GM12878 (cell line): ENCODE data around the gene IL27RA. TPM values are rescaled to one million over a fixed set of nuclear protein-coding genes. Genes with fewer than 3 reads are reported as not detected.

Experiments used
- ATAC-seq: fragments of 200-7000 bp; cut with Tn5 transposase; 3 replicates; pipeline ENCODE4 v1.9.1; 2020; ENCODE audit warnings: mild to moderate bottlenecking, moderate library complexity
- BruUV-seq: library from RNA; stranded (reverse); fragments of 400-500 nt; replicated peaks from 2 replicates; lab custom pipeline; 2021; lab: Mats Ljungman, UMichigan
- CTCF ChIA-PET: fragments of 300-600 bp; sonication (Branson Sonifier 250); formaldehyde crosslinking; extraction: SDS; loops from one replicate; lab custom pipeline; 2021; ENCODE audit warnings: inconsistent platforms; lab: Yijun Ruan, JAX
- POLR2A ChIA-PET: fragments of 350-600 bp; formaldehyde crosslinking; extraction: SDS; loops from one replicate; lab custom pipeline; 2021; ENCODE audit warnings: inconsistent platforms; lab: Charles Lee
- RAD21 ChIA-PET: fragments of 300-600 bp; sonication (Branson Sonifier 250); formaldehyde crosslinking; loops from one replicate; lab custom pipeline; 2023; ENCODE audit warnings: antibody characterized with exemption; ENCODE audit not compliant: unreplicated experiment; lab: Charles Lee
- SMC1A ChIA-PET: fragments of 300-600 bp; sonication (Branson Sonifier 250); formaldehyde crosslinking; loops from one replicate; lab custom pipeline; 2023; ENCODE audit not compliant: unreplicated experiment, uncharacterized antibody; lab: Charles Lee
- DNase-seq: peaks from one replicate; pipeline ENCODE4 v3.0.0-alpha.2; 2011; ENCODE audit warnings: low read depth, low spot score
- FAIRE-seq: peaks from 3 replicates; lab custom pipeline; 2011; peaks lifted over from hg19 to GRCh38; lab: Jason Lieb, UNC
- H2AFZ ChIP-seq: 2 replicates; pipeline ENCODE4 v1.6.0; 2011; ENCODE audit warnings: low read depth, low read length, control low read depth; ENCODE audit not compliant: control insufficient read depth
- H3K27ac ChIP-seq: 2 replicates; pipeline ENCODE4 v1.5.1; 2011; ENCODE audit warnings: control low read depth; ENCODE audit not compliant: control insufficient read depth, insufficient read depth
- H3K27me3 ChIP-seq, 2 experiments: replicated peaks in 1 of 2; 2 replicates each; pipeline versions ENCODE4 v1.6.0 to v1.6.1; 2011; ENCODE audit warnings: low read length in 1 of 2; ENCODE audit not compliant: control insufficient read depth in 2 of 2, insufficient read depth in 2 of 2
- H3K36me3 ChIP-seq, 2 experiments: 2 replicates each; pipeline ENCODE4 v1.5.1; 2011; ENCODE audit warnings: low read length in 1 of 2; ENCODE audit not compliant: control insufficient read depth in 2 of 2, insufficient read depth in 2 of 2
- H3K4me1 ChIP-seq: 2 replicates; pipeline ENCODE4 v1.6.1; 2011; ENCODE audit warnings: mild to moderate bottlenecking, low read length, moderate library complexity, mixed read lengths; ENCODE audit not compliant: control insufficient read depth, insufficient read depth
- H3K4me2 ChIP-seq: 2 replicates; pipeline ENCODE4 v1.6.0; 2011; ENCODE audit warnings: control low read depth; ENCODE audit not compliant: control insufficient read depth, insufficient read depth
- H3K4me3 ChIP-seq: fragments of 200-600 bp; sonication (generic); 2 replicates; pipeline ENCODE4 v1.5.1; 2016
- H3K79me2 ChIP-seq: 2 replicates; pipeline ENCODE4 v1.6.0; 2011; ENCODE audit warnings: low read length; ENCODE audit not compliant: control insufficient read depth, insufficient read depth
- H3K9ac ChIP-seq: 2 replicates; pipeline ENCODE4 v1.8.0; 2011; ENCODE audit warnings: low read length, control low read depth, mixed read lengths; ENCODE audit not compliant: control insufficient read depth, insufficient read depth
- H3K9me3 ChIP-seq: replicated peaks from 3 replicates; pipeline ENCODE4 v1.5.1; 2011; ENCODE audit warnings: mild to moderate bottlenecking, low read length; ENCODE audit not compliant: control insufficient read depth, insufficient read depth
- H4K20me1 ChIP-seq: 2 replicates; pipeline ENCODE4 v1.6.0; 2011; ENCODE audit not compliant: control insufficient read depth, insufficient read depth
- BHLHE40 ChIP-seq, 2 experiments: fragments of 450-650 bp in 1 of 2; IDR thresholded peaks; 2 replicates each; pipeline ENCODE4 v1.6.1; 2011 to 2017; ENCODE audit warnings: low read depth in 2 of 2, borderline replicate concordance in 1 of 2, improper control_type of control experiment in 1 of 2, low read length in 1 of 2, mild to moderate bottlenecking in 1 of 2
- CREM ChIP-seq: IDR thresholded peaks from 2 replicates; pipeline ENCODE4 v1.6.1; 2014; ENCODE audit warnings: antibody characterized with exemption, low read depth
- GABPA ChIP-seq: IDR thresholded peaks from 2 replicates; pipeline ENCODE4 v1.6.1; 2014; ENCODE audit warnings: antibody characterized with exemption, low read depth, mild to moderate bottlenecking, inconsistent platforms
- HDAC2 ChIP-seq: fragments of 200-600 bp; sonication (generic); IDR thresholded peaks from 2 replicates; pipeline ENCODE4 v1.6.1; 2017
- WGBS: methylation state at CpG from one replicate; pipeline ENCODE4 v1.1.6; 2016; ENCODE audit warnings: low lambda C conversion rate; ENCODE audit not compliant: insufficient replicate concordance, insufficient coverage; ENCODE audit errors: missing lambda C conversion rate; 5-methylcytosine and 5-hydroxymethylcytosine counted together
- in situ Hi-C: fragments of 300-500 bp; cut with MboI; formaldehyde crosslinking; loops from 9 replicates; pipeline ENCODE4 v1.14.3; 2018; ENCODE audit warnings: mixed read lengths
- intact Hi-C: fragments of 100-400 bp; cut with micrococcal nuclease; formaldehyde crosslinking; loops from one replicate; pipeline ENCODE4 v1.14.2; 2022; ENCODE audit not compliant: unreplicated experiment
- polyA plus RNA-seq, 11 experiments: library from polyadenylated mRNA; depleted of rRNA in 4 of 11; unstranded in 6 of 11; stranded (reverse) in 5 of 11; fragments of >200 nt; fragmentation: Nextera tagmentation in 4 of 11; fragmentation: Illumina TruSeq in 1 of 11; extraction: Ambion mirVana in 4 of 11; extraction: Trizol in 1 of 11; gene quantifications; 1 replicate in 1 of 11; 2 replicates in 10 of 11; pipeline versions ENCODE4 v1.2.1 to v1.2.3, GENCODE V29; 2011 to 2016; ENCODE audit warnings: inconsistent platforms in 2 of 11, missing spikeins in 2 of 11, low read depth in 1 of 11
- total RNA-seq, 4 experiments: library from RNA; depleted of rRNA in 3 of 4; stranded (reverse); fragments of >200 nt in 3 of 4; fragmentation: Illumina TruSeq in 1 of 4; extraction: Trizol in 1 of 4; gene quantifications; 2 replicates each; pipeline versions ENCODE4 v1.2.1 to v1.2.3, GENCODE V29; 2013 to 2021

Gene IL27RA
- total and polyA plus RNA-seq, 10 of the 15 experiments (the other 5 are each of a cell fraction or from before 2014, with no cell fraction given) = 8.4 to 63.5 (median 41.2) TPM

GRCh38 chr19:14072535-14073260 is 41.1 kb downstream of the IL27RA start, which contains the start of gene MISP3:
Gene MISP3 (plus strand): TSS chr19:14072786. CDS start chr19:14073310, 524 bp downstream.
- peak within 1 kb of the TSS; percentile 100 for H3K4me2 ChIP-seq
- peak within 1 kb of the TSS; percentile 87 for H2AFZ ChIP-seq
- TF ChIP-seq GABPA = no peak
- TF ChIP-seq HDAC2 = no peak
- TF ChIP-seq BHLHE40 (IDR thresholded peaks at IDR 0.05; ENCODE audit: borderline replicate concordance in 1 of 2, low read depth in 2 of 2, low read length in 1 of 2) = peak; percentile 74 to 94
- no peak for TF ChIP-seq CREM
- peak within 1 kb of the TSS; percentile 13; the same call in 1 of the 2 replicates for H3K9ac ChIP-seq
- RAD21 ChIA-PET = interaction anchor here (0.7 to 3.1 kb wide), 12 partner anchors 8 to 210 kb away, joined by 3 to 40 read pairs (median 9); partner anchors contain the start of genes ASF1B and IL27RA
- no TSS peak for BruUV-seq
- no peaks in the 10 kb centered on the region for H3K79me2 ChIP-seq
- FAIRE-seq (no peak), DNase-seq (no peak), ATAC-seq (peak; percentile 63)
- peaks cover 19% of the 10 kb centered on the region for H3K4me1 ChIP-seq
- H3K27ac ChIP-seq = no peak within 1 kb of the TSS
- H3K9me3 ChIP-seq = no peaks in the 10 kb centered on the region
- no peaks in the 10 kb centered on the region for H4K20me1 ChIP-seq
- H3K27me3 ChIP-seq = no peaks in the 10 kb centered on the region
- no peaks in the 10 kb centered on the region for H3K36me3 ChIP-seq
- POLR2A ChIA-PET = interaction anchor here (0.5 to 1.7 kb wide), 6 partner anchors 8 to 191 kb away, joined by 3 to 5 read pairs (median 4); no protein-coding TSS in a partner anchor
- WGBS = 3% methylated on average over 38 of the region's 51 CpGs
- SMC1A ChIA-PET = interaction anchor here (0.6 to 5.4 kb wide), 7 partner anchors 13 to 193 kb away, joined by 3 to 47 read pairs (median 6); partner anchors contain the start of gene NANOS3
- in situ Hi-C loops (loop anchor here (5.0 to 25.0 kb wide), 3 partner anchors 190 to 785 kb away; no protein-coding TSS in a partner anchor), intact Hi-C loops (loop anchor here (5.0 kb wide), 1 partner anchor 275 kb away; no protein-coding TSS in a partner anchor)
- CTCF ChIA-PET = interaction anchor here (0.6 to 6.7 kb wide), 17 partner anchors 10 to 211 kb away, joined by 3 to 152 read pairs (median 10); partner anchors contain the start of genes ASF1B, IL27RA and NANOS3
- H3K4me3 ChIP-seq = peak within 1 kb of the TSS; percentile 81
